Right kidney (tissue), 1 donor: ENCODE results near the gene COPZ1.
A peak's percentile ranks its signal among the peaks of the same experiment; 100 is the strongest.

ENCODE experiments used
- DNase-seq: peaks from one replicate; pipeline ENCODE4 v3.0.0-alpha.2; 2016

COPZ1 gene

DNA sequence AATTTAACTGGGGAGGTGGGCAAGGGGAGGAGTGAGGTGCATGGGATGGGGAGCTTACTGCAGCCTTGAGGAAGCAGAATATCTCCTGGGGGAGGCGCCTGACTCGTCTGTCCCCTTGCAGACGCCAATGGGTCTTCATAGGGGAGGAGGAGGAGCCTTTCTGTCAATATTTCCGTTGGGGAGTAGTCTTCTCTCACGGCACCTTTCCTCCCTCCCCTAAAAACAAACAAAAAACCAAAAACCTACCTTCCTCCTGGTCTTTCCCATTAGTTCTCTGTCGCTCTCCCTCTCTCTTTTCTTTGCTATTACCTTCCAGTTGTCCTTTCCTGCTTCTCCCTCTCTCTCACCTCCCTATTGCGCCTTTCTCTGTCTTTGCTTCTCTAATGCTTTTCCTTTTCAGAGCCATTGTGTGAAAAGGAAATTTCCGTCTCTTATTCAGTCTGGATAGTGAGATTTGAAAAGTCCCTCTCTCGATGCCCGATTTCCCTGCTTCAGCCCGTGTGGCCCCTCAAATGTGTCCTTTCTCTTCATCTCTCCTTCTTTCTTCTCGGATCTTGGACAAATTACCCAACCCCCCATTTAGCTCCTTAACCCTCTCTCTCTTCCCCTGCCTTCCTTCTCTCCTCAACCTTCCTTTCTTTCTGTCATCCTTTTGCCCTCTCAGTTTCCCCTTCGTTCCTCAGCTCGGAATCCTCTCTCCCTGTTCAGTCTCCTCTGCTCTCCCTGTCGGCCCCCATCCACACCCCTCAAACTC is 33.4 kb downstream of the COPZ1 start:
- peak; percentile 86 for DNase-seq

DNA sequence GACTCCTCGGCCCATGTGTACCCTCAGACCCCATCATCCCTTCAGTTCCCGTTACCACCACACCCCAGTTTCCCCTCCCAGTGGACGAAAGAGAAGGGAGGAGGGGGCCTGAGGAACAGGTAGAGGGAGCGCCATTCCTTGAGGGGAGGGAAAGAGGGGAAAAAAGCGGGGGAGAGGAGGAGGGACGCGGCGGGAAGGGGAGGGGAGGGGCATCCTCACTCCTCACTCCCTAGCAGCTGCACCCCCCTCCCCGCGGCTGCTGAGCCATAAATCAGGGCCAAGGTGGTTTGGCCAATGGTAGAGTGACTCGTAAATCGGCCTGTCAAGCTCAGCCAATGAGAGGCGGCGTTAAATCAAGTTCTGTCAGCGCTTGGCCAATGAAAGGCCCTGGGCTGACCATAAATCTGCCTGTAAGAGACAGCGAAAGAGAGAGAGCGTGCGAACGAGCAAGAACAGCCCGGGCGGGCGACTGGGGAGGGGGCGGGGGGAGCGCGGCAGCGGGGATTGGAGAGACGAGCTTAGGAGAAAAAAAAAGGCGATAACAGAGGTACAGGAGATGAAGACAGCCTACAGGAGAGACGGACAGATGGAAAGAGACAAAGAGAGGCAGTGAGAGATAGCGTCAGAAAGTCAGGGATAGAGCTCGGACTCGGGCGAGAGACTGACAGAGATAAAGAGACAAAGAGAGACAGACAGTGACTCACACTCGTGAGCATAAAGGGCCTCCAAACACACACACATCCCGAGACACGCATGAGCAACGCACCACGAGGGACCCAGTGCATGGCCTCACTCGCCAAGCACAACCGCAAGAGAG is 34.2 kb downstream of the COPZ1 start:
- peak; percentile 91 for DNase-seq

DNA sequence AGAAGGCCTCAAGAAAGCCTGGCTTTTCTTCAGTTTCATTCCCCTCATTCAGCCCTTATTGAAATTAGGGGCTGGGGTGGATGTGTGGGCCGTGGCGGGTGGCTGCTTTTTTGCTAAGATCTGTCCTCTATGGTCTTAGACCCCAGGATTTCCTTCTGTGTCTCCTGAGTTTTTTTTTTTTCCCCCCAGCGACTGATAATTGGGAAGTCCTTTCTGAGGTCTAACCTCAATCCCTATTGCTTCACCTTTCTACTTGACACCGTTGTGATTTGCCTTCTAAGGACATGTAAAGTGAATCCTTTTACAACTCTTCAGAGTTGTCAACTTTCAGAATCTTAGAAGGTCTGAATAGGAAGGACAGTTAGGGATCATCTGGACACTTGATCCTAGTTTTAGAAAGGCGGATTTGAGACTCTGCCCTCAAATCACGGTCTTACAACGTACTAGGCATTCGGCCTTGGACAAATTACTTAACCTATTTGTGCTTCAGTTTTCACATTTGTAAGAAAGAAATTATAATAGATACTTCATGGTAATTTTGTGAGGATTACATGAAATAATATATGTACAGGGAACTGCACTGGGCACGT is 34.9 kb downstream of the COPZ1 start:
- DNase-seq: no peak

DNA sequence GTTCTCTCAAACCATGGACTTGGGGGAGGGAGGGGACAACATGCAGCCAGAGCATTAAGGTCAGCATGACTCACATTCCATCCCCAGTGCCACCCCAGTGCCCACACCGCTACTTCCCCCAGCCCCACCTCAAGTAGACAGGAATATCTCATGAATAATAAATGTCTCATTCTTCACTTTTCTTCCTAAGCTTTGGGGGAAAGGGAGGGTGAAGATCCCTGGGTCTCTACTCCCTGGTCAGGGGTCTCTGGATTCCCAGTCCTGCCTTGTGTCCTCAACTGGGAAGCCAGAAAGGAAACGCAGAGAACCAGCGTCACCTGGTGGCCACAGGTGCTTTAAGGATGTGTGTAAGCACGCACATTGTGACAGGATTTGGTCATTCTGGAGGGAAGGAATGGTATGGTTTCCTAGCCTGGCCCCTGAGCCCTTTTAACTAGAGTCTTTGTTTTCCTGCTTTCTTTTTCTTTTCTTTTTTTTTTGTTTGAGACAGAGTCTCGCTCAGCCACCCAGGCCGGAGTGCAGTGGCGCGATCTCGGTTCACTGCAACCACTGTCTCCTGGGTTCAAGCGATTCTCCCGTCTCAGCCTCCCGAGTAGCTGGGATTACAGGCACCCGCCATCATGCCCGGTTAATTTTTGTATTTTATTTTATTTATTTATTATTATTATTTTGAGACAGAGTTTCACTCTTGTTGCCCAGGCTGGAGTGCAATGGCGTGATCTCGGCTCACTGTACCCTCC is 36.0 kb downstream of the COPZ1 start:
- DNase-seq: peak; percentile 73

GRCh38 chr12:54363047-54363446 is 38.1 kb downstream of the COPZ1 start:
- no peak for DNase-seq

DNA sequence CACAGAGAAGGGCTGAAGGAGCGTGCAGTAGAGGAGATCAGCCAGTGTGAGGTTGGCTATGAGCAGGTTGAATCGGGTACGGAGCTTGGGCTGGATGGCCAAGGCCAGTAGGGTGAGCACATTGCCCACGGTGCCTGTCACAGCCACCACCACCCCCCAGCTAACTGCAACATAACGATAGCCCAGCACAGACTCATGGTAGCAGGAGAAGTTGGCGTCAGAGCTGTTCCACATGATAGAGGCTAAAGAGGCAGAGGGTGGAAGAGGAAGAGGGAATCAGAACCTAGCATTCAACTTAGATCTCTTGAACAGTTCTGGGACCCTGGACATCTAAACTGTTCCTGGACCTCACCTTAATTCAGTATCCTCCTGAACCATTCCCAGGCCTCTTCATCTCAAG is 38.7 kb downstream of the COPZ1 start:
- DNase-seq: no peak

- DNase-seq: no peak
Observed at GRCh38 chr12:54364413-54364812, 39.5 kb downstream of the COPZ1 start, which contains the start of gene GPR84. GPR84 (minus strand) TSS chr12:54364486; CDS start chr12:54363851, 635 bp downstream.

DNA sequence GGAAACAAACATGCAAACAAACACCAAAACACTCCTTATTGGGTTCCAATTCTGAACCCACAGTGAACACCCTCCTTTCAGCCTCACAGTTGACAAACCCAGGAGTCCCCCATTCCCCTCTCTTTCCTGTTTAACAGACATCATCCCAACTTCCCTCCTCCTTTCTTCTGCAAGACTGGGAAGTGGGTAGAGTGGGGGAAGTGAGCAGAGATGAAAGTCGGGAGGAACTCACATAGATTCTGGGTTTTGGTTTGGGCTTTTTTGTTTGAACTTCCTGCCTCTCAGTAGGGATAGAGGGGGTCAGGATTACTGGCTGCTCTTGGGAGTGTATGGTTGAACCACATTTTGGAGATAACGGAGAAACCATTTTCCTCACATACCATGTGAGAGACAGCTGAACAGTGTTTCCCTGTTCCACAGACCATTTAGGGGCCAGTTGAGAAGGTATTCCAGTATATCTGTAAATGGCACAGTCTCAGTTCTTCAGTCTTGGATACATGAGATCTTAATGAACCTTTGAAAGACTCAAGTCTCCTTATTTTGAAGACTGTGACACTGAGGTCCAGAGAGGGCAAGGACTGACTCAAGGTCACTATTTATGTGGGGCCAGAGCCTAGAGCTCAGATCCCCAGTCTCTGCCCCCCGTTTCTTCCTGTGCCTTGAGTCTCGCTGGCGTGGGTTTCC is 43.2 kb downstream of the COPZ1 start:
- DNase-seq: peak; percentile 16

- peak; percentile 80 for DNase-seq
Observed at GRCh38 chr12:54368709-54369596, 44.0 kb downstream of the COPZ1 start.

GRCh38 chr12:54369597-54370131 is 44.7 kb downstream of the COPZ1 start:
- DNase-seq: no peak

GRCh38 chr12:54370171-54370730 is 45.3 kb downstream of the COPZ1 start:
- peak; percentile 81 for DNase-seq

- no peak for DNase-seq
Observed at GRCh38 chr12:54371328-54372112, 46.6 kb downstream of the COPZ1 start.

GRCh38 chr12:54372113-54372806 is 47.3 kb downstream of the COPZ1 start:
- DNase-seq: no peak

- no peak for DNase-seq
Observed at GRCh38 chr12:54373649-54374561, 49.0 kb downstream of the COPZ1 start.

DNA sequence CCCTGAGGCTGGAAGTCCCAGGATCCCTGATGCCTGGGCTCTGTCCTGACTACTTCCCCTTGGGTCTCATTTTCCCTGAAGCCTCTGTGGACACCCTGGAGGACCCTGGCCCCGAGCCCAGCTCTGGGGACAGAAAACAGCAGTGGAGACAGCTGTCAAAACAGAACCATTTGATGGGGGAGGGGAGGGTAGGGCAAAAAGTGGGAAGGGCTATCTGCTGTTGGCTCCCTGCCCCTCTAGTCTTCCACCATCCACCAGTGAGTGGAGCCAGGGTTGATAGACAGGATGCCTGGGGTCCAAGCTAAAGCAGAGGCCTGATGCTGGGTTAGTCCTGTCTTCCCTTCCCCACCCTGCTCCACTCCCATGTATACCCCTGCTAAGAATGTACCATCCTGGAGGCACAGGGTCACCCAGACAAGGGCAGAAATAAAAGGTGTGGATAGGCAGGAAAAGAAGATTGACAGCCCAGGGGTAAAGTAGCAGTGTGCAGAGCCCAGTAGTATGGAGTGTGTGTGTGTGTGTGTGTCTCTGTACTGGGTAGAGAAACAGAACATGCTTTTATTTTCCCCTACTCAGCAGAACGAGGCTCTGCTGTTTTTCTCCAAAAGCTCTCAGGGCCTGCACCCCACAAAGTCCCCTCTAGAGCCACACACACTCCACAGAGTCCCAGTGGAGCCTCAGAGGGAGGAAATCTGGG is 49.8 kb downstream of the COPZ1 start:
- no peak for DNase-seq

DNA sequence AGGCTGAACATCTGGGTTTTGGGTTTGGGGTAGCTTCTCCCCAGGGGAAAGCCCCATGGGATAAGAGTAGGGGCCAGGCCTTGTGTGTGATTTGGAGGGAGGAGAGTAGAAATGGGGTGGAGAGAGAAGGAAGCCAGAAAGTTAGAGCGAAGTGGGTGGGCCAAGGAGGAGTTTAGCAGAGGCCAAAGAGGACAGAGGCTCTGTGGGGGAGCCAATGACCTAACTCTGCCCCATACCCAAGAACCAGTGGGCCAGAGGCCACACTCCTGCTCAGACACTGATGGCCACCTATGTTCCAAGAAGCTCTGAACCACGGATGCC is 50.3 kb downstream of the COPZ1 start:
- no peak for DNase-seq

DNA sequence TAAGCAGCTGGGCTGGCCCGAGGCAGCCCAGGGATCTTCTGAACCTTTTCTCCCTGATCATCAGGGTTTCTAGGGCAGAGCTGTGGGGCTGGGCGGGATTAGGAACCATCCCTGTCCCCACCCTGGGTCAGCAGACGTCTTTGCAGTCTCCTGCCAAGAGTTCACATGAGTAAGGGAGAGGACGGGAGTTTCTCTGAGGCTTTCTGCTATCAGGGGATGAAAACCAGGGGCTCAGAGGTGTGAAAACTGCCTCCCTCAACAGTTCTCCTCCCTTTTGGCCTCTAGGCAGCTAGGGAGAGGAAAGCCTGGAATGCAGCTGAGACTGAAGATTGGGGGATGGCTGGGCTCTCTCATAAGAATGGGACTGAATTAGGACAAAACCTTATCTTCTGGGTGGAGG is 51.7 kb downstream of the COPZ1 start:
- no peak for DNase-seq
